Measurements from ENCODE around the gene INPP5E.

The INPP5E gene

GRCh38 chr9:136403538-136403914, 36.1 kb downstream of the INPP5E start:
- TF ChIP-seq CTCF (IDR thresholded peaks at IDR 0.05; ENCODE audit: control insufficient read depth, extremely low read depth, insufficient read depth): no peak
- no peak for DNase-seq (ENCODE audit: low read depth)

GRCh38 chr9:136402067-136402466, 37.6 kb downstream of the INPP5E start:
- H3K4me3 ChIP-seq (ENCODE audit: low read depth, low read length): no peak overlapping the region
- DNase-seq (ENCODE audit: low read depth): no peak
- TF ChIP-seq CTCF (IDR thresholded peaks at IDR 0.05; ENCODE audit: control insufficient read depth, extremely low read depth, insufficient read depth): no peak

More at GRCh38 chr9:136403538-136403914, 36.1 kb downstream of the INPP5E start:
- no peak overlapping the region for H3K4me3 ChIP-seq (ENCODE audit: low read depth, low read length)

- no peak for DNase-seq (ENCODE audit: low read depth)
- H3K4me3 ChIP-seq (ENCODE audit: low read depth, low read length): no peak overlapping the region
- TF ChIP-seq CTCF (IDR thresholded peaks at IDR 0.05; ENCODE audit: control insufficient read depth, extremely low read depth, insufficient read depth): no peak
Observed at GRCh38 chr9:136401173-136401922, 38.3 kb downstream of the INPP5E start.

GRCh38 chr9:136400038-136400834, 39.4 kb downstream of the INPP5E start, which contains the start of gene SNAPC4:
Gene SNAPC4, minus strand, starts transcription at chr9:136400170. Its CDS starts 1,742 bp downstream, at chr9:136398428.
- DNase-seq (ENCODE audit: low read depth): peak; percentile 40
- TF ChIP-seq CTCF (IDR thresholded peaks at IDR 0.05; ENCODE audit: control insufficient read depth, extremely low read depth, insufficient read depth): peak; percentile 90
- peak within 1 kb of the TSS; percentile 90 for H3K4me3 ChIP-seq (ENCODE audit: low read depth, low read length)

GRCh38 chr9:136399176-136400037, 40.2 kb downstream of the INPP5E start:
- no peak for DNase-seq (ENCODE audit: low read depth)
- TF ChIP-seq CTCF (IDR thresholded peaks at IDR 0.05; ENCODE audit: control insufficient read depth, extremely low read depth, insufficient read depth): no peak
- H3K4me3 ChIP-seq (ENCODE audit: low read depth, low read length): peak overlapping the region; percentile 90

GRCh38 chr9:136398286-136398685, 41.4 kb downstream of the INPP5E start:
- no peak for DNase-seq (ENCODE audit: low read depth)
- peak overlapping the region; percentile 90 for H3K4me3 ChIP-seq (ENCODE audit: low read depth, low read length)
- TF ChIP-seq CTCF (IDR thresholded peaks at IDR 0.05; ENCODE audit: control insufficient read depth, extremely low read depth, insufficient read depth): no peak

Data from LNCaP clone FGC (cell line).